NCI-H2171 treated with DMSO at 0.1 percent for 48 hours (cell line): Measurements from ENCODE around the gene TNXB.

Experiments
- DNase-seq: peaks from one replicate; lab custom pipeline; 2025; lab: John Stamatoyannopoulos, UW

TNXB gene, protein sequence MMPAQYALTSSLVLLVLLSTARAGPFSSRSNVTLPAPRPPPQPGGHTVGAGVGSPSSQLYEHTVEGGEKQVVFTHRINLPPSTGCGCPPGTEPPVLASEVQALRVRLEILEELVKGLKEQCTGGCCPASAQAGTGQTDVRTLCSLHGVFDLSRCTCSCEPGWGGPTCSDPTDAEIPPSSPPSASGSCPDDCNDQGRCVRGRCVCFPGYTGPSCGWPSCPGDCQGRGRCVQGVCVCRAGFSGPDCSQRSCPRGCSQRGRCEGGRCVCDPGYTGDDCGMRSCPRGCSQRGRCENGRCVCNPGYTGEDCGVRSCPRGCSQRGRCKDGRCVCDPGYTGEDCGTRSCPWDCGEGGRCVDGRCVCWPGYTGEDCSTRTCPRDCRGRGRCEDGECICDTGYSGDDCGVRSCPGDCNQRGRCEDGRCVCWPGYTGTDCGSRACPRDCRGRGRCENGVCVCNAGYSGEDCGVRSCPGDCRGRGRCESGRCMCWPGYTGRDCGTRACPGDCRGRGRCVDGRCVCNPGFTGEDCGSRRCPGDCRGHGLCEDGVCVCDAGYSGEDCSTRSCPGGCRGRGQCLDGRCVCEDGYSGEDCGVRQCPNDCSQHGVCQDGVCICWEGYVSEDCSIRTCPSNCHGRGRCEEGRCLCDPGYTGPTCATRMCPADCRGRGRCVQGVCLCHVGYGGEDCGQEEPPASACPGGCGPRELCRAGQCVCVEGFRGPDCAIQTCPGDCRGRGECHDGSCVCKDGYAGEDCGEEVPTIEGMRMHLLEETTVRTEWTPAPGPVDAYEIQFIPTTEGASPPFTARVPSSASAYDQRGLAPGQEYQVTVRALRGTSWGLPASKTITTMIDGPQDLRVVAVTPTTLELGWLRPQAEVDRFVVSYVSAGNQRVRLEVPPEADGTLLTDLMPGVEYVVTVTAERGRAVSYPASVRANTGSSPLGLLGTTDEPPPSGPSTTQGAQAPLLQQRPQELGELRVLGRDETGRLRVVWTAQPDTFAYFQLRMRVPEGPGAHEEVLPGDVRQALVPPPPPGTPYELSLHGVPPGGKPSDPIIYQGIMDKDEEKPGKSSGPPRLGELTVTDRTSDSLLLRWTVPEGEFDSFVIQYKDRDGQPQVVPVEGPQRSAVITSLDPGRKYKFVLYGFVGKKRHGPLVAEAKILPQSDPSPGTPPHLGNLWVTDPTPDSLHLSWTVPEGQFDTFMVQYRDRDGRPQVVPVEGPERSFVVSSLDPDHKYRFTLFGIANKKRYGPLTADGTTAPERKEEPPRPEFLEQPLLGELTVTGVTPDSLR (N-terminal part only)

DNA sequence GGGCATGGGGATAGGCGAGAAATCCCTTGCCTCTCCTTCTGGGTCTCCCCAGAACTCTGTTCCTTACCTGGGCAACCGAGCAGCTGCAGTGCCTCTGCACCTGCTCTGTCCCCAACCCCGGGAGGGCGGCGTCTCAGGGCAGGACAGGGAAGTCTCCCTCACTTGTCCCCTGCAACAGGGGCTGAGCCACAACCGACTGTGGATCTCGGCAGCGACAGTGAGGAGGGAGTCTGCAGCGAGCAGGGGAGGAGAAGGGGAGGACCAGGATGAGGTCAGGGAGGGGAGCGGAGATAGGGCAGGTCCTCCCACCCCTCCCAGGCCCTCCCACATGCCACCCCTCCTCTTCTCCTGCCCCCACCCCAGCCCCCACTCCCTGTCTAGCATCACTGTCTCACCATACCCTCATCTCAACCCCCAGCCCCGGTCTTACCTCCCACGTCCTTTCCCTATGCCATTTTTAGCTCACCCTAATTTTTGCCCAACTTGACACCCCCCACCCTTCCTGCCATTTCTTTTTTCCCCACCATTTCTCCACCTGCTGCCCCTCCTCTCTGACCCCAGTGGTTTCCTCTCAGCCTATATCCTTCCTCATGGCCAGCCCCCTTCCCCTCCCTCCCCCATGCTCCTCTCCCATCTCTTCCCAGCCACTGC lies at the start of gene TNXB:
Gene TNXB, minus strand, starts transcription at position 225 of the 651 bp plus-strand sequence. CDS start 11,140 bp downstream, outside the sequence.
- DNase-seq, result no peak

GRCh38 chr6:32158052-32158451 lies 48.9 kb upstream of the TNXB start:
- no peak for DNase-seq

DNA sequence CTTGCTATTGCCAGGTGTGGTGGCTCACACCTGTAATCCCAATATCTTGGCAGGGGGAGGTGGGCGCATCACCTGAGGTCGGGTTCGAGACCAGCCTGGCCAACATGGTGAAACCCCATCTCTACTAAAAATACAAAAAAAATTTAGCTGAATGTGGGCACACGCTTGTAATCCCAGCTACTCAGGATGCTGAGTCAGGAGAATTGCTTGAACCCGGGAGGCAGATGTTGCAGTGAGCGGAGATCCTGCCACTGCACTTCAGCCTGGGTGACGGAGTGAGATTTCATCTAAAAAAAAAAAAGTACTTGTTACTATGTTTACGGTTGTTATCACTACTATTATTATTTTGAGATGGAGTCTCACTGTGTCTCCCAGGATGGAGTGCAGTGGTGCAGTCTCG lies 47.8 kb upstream of the TNXB start:
- DNase-seq, result no peak

- peak; percentile 69 for DNase-seq
Observed at GRCh38 chr6:32154514-32155161, 45.5 kb upstream of the TNXB start.

DNA sequence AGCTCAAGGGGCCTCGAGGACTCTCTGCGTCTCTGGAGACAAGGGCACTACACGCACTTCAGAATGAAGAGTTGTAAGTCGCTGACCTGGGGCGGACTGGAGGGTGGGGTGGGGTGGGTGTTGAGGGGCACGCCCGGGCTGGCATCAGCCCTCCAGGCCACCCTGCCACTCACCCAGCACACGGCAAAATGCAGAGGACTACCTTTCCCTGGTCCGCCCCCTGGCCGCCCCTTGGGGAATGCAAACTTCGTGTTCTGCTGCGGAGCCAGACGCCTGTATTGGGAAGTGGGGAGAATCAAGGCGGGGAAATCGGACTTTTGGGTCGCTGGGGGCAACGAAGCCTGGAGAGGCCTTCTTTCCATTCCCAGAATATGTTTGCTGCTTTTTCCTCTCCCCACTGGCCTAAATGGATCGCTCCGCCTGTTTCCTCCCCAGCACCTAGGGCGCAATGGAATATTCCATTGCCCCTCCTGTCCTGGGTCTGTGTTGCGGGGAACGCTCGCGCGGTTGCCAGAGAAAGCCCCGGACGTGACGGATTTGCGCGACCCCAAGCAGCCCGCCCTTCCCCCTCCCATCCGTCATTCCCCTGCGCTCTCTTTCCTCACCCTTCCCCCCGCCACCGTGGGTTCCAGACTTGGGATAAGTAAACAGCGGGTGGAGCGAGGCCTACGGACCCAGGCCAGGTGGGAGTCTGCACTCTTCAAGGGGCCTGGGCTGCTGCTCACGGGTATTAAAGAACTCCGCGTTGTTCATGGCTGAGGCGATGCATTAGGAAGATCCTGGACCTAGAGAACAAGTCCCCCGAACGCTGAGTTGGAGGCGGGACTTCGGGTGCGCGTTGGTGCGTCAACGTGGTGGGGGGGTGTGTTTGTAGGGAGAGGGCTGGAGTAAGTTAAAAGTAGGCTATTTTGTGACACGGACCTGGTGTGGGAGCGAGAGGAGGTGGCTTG lies 44.7 kb upstream of the TNXB start, which contains the start of gene PPT2:
Gene PPT2, plus strand, starts transcription at position 578 of the 950 bp plus-strand sequence. CDS start 454 bp downstream, outside the sequence.
- DNase-seq, result peak; percentile 94

DNA sequence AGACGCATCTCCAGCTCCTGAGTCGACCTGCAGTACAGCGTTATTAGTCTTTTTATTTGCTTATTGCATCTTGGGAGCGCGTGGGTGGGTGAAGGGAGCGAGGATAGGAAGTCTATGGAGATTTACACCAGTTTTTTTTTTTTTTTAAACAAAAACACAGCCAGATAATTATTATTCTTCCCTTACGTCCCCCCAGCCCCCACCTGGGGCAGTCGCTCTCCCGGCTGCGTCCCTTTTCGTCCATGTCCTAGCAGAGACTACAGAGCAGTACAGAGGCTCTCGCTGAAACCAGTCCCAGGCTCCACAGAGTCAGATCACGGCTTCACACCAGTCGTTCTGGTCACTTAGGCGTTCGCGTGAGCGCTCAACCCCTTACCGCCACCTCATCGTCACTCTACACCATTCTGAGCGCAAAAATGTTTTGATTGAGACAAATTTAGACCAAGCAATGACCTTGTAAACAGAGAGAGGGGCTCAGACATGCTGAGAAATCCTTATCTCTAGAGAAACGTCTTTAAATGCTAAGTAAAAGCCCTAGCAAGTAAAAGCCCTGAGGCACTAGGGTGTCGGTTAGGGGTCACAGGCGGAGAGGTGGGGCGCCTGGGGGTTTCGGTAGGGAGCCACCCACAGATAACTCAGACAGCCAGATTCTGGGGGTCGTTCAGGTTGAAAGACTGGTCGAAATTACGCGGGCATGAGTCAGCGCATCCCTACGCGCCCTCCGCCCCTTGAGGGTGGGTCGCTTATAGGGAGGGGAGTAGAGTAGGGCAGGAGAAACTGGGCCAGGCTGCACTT lies 43.8 kb upstream of the TNXB start:
- no peak for DNase-seq

DNA sequence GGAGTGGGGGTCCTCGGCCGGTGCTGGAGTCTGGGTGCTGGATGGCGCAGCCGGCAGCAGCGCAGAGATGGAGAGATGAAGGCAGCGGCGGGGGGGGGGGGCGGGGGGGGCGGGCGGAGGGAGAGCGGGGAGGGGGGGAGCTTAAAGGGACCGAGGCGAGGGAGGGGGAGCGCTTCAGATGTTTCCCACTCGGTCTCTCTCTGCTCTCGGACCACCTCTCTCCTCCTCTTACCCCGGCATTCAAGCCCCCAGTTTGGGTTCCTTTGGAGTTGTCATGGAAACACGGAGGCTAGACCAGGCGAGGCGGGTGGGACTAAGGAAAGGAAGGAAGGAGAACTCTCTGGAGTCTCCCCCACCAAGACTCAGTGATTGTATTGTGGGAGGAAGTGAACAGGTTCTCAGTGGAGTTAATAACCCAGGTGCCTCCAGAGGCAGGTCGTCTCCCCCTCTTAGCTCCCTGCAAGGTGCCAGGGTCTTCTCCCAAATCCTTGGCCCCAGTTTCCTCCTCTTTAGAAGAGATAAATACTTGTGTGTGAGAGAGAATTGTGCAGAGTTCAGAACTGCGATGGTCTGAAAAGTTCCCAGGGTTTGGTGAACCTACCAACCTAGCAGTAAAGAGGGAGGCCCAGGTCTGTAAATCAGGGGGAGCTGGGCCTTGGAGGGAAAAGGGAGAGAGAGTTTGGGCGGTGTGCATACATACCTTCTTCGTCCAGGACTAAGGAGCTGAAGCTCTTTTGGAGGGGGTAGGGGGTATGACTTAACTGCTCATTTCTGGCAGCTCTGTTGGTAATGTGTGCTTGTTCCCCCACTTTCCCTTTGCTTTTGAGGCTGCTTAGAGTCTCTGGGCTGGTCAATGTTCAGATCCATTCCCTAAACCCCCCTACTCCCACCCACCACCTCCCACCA lies 43.0 kb upstream of the TNXB start, which contains the start of gene PRRT1:
Gene PRRT1, minus strand, starts transcription at position 77 of the 906 bp plus-strand sequence. CDS start 112 bp downstream, outside the sequence.
- DNase-seq, result no peak

- peak; percentile 60 for DNase-seq
Observed at GRCh38 chr6:32151181-32151862, 42.2 kb upstream of the TNXB start.

- no peak for DNase-seq
Observed at GRCh38 chr6:32149932-32150870, 41.1 kb upstream of the TNXB start.

DNA sequence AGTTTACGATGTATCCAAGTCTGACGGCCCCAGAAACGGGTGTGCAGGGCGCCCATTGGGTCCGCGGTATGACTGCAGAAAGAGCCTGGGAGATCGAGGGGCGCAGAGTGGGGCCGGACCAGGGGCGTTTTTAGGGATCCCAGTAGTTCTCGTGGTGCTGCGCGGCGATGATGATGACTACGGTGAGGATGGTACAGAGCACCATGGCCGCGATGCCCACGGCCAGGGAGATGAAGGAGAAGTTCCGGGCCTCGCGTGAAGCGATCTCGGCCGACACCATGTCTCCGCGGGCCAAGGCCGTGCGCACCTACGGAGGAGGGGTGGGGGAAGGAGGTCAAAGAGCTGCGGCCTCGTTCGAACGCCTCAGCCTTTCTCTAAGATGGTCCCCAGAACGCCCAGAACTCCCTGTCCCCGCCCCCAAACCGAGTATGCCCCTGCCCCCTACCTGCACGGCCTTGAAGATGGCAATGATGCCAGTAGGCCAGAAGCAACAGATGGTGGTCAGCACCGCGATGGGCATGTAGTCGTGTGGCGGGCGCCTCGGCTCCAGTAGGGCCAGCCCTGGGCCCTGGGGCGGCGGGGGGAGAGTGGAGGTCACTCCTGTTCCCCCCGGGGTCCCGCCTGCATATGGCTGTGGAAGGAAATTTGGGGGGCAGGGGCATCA lies 40.1 kb upstream of the TNXB start:
- no peak for DNase-seq

DNA sequence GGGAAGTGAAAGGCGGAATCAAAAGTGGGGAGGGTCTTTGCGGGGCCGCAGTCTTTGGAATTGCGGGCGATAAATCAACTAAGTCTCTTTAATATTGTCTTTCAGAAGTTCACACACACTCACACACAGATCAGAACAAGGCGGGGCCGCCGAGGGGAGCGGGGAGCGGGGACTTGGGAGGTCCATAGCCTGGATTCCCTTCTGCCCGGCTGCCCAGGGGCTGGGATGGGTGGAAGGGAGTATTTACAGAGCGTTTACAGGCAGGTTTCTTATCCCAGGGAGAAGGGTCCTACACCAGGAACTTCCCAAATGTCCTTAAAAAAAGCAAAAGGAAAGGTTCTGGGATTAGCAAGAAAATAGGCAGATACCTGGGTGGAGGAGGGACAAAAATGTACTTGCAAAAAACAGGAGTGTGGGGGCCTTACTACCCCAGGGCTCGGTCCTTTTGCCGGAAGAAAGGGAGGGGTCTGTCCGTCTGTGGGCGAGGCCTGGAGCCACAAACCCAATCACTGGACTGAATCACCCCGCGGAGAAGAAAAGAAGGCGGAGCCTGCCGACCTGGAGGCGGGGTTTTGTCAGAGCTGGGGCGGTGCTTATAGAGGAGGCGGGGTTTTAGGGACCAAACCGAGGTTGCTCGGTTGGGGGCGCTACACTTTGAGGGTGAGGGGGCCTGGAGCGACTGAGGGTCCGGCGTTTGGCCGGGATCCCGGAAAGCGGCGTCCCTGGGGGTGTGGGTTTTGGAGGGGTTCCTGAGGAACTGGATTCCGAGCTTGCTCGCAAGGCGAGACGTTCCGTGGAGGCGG lies 39.4 kb upstream of the TNXB start:
- no peak for DNase-seq

- no peak for DNase-seq
Observed at GRCh38 chr6:32147401-32148132, 38.4 kb upstream of the TNXB start.

GRCh38 chr6:32146687-32147086 lies 37.5 kb upstream of the TNXB start:
- DNase-seq, result no peak

GRCh38 chr6:32146287-32146686 lies 37.1 kb upstream of the TNXB start:
- DNase-seq, result no peak
